HG03565 (cell line): ENCODE results near the gene SNRPN.
"Not testable (repeated sequence)": the region's sequence is repeated elsewhere in the genome, so short reads cannot be mapped to it uniquely, and the experiment has no call there.

Experiments
- ATAC-seq: cut with Tn5 transposase; IDR thresholded peaks from one replicate; pipeline ENCODE4 v1.9.1; 2021; ENCODE audit warnings: mild to moderate bottlenecking, moderate library complexity; ENCODE audit not compliant: unreplicated experiment

Gene SNRPN

GRCh38 chr15:24954783-24955530 lies at the start of gene SNRPN, which contains the start of gene SNURF:
TSS of gene SNRPN (plus strand) at chr15:24954987. CDS start at chr15:24974454, 19,467 bp downstream.
TSS of gene SNURF (plus strand) at chr15:24954987. CDS start at chr15:24955049, 62 bp downstream.
- ATAC-seq, result peak; percentile 74

- ATAC-seq, result no peak
Observed at GRCh38 chr15:24916305-24917009, 38.3 kb upstream of the SNRPN start.

- ATAC-seq, result no peak
Observed at GRCh38 chr15:24917431-24917830, 37.4 kb upstream of the SNRPN start.

- ATAC-seq, result no peak
Observed at GRCh38 chr15:24919446-24919845, 35.3 kb upstream of the SNRPN start.

GRCh38 chr15:24922781-24923180 lies 32.0 kb upstream of the SNRPN start:
- not testable (repeated sequence) for ATAC-seq

DNA sequence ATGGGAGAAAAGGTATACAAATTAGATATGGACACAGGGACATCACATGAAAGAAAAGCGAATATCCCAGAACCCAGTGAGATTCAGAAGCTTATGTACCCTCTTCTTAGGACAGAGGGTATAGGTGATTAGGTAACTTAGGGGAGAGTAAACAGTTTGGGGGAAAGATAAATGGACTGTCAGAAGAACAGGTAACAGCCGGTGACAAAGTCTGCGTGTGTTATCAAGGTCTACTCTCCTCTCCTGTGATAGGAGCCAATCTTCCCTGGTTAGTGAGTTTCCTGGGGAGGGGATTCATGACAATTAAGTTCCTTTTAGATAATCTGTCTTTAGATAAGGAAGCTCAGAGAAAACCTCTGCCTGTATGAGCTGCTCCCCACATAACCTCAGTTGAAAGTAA lies 30.6 kb upstream of the SNRPN start:
- no peak for ATAC-seq

GRCh38 chr15:24924621-24925020 lies 30.2 kb upstream of the SNRPN start:
- ATAC-seq, result no peak

GRCh38 chr15:24931874-24932732 lies 22.7 kb upstream of the SNRPN start:
- not testable (repeated sequence) for ATAC-seq

DNA sequence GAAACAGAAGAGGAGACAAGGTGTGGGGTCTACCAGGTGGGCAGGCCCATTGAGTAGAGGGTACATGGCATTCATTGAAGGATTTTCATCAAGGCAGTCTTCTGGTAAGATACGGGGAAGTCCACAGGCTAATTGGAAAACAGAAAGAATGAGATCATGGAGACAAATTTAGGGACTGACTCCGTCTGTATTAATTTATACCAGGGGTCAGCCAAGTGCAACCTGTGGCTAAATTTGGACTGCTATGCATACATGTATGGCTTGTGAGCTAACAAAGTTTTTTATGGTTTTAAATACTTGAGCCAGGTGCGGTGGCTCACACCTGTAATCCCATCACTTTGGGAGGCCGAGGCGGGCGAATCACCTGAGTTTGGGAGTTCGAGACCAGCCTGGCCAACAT lies 21.1 kb upstream of the SNRPN start:
- no peak for ATAC-seq

DNA sequence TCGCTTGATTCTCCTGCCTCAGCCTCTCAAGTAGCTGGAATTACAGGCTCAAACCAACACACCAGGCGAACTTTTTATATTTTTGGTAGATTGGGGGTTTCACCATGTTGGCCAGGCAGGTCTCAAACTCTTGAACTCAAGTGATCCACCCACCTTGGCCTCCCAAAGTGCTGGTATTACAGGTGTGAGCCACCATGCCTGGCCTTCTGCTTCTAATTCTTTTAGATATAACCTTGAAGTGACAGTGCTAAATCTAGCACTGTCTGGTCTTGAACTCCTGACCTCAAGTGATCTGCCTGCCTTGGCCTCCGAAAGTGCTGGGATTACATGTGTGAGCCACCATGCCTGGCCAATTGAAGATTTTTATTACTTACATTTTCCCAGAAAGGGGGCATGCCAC lies 16.6 kb upstream of the SNRPN start:
- not testable (repeated sequence) for ATAC-seq

DNA sequence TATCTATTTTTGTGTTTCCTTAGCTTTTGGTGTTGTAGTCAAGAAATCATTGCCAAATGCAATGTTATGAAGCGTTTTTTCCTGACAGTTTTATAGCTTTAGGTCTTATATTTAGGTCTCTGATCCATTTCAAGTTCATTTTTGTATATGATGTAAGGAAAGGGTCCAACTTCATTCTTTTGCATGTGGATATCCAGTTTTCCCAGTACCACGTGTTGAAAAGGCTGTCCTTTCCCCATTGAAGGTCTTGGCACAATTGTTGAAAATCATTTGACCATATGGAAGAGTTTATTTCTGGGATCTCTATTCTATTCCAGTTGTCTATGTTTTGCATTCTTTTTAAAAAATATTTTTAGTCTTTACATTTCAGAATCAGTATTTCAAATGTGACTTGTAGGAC lies 14.6 kb upstream of the SNRPN start:
- ATAC-seq, result no peak

GRCh38 chr15:24943361-24943760 lies 11.4 kb upstream of the SNRPN start:
- ATAC-seq, result no peak

DNA sequence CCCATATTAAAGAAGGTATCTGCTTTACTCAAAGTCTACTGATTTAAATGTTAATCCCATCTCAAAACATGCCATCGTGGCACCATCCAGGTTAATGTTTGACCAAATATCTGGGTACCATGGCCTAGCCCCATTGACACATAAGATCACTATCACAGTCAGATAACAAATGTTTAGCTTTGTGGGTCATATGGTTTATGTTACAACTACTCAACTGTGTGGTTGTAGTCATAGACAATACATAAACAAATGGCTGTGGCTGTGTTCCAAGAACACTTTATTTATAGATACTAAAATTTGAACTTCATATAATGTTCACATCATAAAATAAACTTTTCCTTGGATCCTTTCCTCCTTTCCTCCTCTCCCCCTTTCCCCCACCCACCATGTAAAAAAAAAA lies 9.8 kb upstream of the SNRPN start:
- no peak for ATAC-seq

DNA sequence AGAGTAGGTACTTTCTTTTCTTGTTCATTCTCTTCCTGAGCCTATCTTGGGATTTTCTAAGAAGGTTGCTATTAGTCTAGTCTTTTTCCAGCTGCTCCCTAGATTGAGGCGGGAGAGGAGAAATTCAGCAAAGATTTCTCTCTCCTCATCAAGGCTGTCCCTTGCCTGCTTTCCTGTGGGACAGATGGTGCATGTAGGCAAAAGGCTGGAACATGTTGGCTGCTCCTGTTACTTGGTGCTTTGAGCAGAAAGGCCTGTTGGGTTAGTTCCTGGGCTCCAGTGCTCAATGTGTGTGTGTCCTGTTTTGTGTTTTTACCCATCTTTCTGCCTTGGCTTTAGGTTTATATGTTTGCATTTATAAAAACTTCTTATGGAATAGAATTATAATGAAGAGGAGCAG lies 9.1 kb upstream of the SNRPN start:
- ATAC-seq, result no peak

DNA sequence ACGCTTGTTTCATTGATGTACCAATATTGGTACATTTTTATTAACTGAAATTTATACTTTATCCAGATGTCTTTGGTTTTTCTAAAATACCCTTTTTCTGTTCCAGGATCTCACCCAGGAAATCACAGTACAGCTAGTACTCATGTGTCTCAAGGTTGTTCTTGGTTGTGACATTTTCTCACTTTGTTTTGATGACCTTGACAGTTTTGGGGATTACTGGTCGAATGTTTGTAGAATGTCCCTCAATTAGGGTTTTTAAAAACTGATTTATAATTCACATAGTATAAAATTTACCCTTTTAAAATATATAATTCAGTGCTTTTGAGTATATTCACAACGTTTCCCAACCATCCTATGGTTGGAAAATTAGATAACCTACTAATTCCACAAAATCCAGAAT lies 6.3 kb upstream of the SNRPN start:
- ATAC-seq, result no peak

DNA sequence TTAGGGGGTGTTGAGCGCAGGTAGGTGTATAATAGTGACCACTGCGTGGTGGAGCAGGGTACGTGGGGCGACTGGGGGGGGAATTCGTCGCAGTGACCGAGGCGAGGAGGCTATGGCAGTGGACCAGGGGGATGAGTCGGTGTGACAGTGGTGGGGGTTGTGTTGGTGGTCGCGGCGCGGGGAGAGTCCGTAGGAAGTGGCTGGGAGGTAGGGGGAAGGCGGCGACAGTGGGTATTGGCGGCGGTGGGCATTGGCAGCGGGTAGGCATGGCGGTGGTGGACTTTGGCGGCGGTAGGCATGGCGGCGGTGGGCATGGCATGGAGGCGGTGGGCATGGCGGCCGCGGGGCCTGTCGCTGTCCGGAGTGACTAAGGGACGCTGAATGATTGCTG lies 739 bp downstream of the SNRPN start:
- no peak for ATAC-seq

GRCh38 chr15:24956111-24956838 lies 1.5 kb downstream of the SNRPN start:
- peak; percentile 58 for ATAC-seq

DNA sequence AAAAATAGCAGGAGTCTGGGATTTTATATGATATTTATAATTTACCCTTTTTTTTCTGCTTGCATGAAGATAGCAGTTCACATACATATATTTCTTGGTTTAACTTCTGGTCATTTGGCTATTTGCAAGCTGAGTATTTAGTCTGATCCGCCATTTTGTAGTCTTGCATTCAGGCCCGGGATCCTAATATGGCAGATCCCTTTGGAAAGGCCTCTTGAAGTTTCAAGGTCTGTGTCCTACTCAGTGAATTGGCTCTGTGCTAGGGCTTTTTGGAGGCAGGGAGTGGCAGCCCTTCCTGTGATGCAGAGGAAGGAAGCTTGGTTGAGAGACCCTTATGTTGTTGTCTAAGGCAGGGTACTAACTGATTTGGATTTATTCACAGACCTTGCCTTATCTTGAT lies 2.9 kb downstream of the SNRPN start:
- no peak for ATAC-seq

DNA sequence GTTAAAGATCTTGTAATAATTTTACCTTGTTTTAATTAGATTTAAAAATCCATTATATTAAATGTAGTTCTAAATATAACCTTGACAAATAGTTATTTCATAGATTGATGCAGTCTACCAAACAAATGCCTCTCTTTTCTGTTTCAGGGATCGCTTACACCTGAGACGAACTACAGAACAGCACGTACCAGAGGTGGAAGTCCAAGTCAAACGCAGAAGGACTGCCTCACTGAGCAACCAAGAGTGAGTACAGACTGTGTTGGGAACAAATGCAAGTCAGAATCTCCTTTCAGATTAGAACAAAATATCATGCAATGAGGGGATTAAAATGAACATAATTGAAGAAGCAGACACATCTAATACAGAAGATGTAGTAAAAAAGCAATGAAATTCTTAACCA lies 7.2 kb downstream of the SNRPN start:
- no peak for ATAC-seq

DNA sequence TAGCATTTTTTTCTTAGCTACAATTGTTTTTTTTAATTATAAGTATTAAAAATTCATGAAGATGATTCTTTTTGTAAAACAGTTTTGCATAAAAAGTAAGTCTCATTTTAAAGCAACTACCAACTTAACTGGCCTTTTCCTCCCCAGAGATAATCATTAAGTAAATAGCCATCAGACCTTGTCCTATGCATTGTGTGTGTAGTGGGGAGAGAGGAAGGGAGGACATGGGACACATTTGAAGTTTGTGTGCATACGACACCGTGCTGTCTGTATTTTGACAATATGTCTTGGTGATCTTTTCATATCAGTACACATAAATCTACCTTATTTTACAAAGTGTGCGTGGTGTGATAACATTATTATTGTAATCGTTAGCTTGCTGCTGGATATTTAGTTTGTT lies 8.1 kb downstream of the SNRPN start:
- ATAC-seq, result no peak
